ENCODE data around the gene GTF2H2C_2.
"Not testable (repeated sequence)": the region's sequence is repeated elsewhere in the genome, so short reads cannot be mapped to it uniquely, and the experiment has no call there.

- TF ChIP-seq CTCF (IDR thresholded peaks at IDR 0.05; ENCODE audit: insufficient read depth, low read depth, low read length); EZH2 (IDR thresholded peaks at IDR 0.05; ENCODE audit: insufficient read depth, low read length): not testable (repeated sequence)
Measured at GRCh38 chr5:70449565-70449964, 34.4 kb downstream of the GTF2H2C_2 start.
